Vagina (tissue), 2 donors: ENCODE data around the gene ATP6V1A. TPM values are rescaled to one million over a fixed set of nuclear protein-coding genes. Genes with fewer than 3 reads are reported as not detected.
A peak's percentile ranks its signal among the peaks of the same experiment; 100 is the strongest.

Experiments used
- DNase-seq, 2 donors: peaks; one replicate each; pipeline ENCODE4 v3.0.0-alpha.2; 2017; ENCODE audit errors: extremely low spot score in 2 of 2
- H3K27ac ChIP-seq: fragments of 200-600 bp; sonication (generic); one replicate; pipeline ENCODE4 v1.5.1; 2019
- H3K27me3 ChIP-seq: fragments of 200-600 bp; sonication (generic); one replicate; pipeline ENCODE4 v1.5.1; 2019
- H3K36me3 ChIP-seq, 2 donors: fragments of 200-600 bp; sonication (generic); one replicate each; pipeline ENCODE4 v1.5.1; 2017 to 2019
- H3K4me1 ChIP-seq: fragments of 200-600 bp; sonication (generic); one replicate; pipeline ENCODE4 v1.5.1; 2019
- H3K4me3 ChIP-seq, 2 donors: fragments of 200-600 bp; sonication (generic); 1 replicate in 1 of 2; 2 replicates in 1 of 2; pipeline ENCODE4 v1.5.1; 2016 to 2019
- H3K9me3 ChIP-seq: fragments of 200-600 bp; sonication (generic); one replicate; pipeline ENCODE4 v1.5.1; 2019
- CTCF ChIP-seq, 3 experiments: fragments of 450-650 bp in 2 of 3; fragments of 200-600 bp in 1 of 3; sonication (generic) in 1 of 3; IDR thresholded peaks; one replicate each; pipeline ENCODE4 v1.5.1; 2017 to 2019; ENCODE audit warnings: antibody characterized with exemption in 3 of 3, mild to moderate bottlenecking in 2 of 3, moderate library complexity in 2 of 3
- POLR2A ChIP-seq, 2 donors: fragments of 450-650 bp; IDR thresholded peaks; one replicate each; pipeline ENCODE4 v1.6.1; 2017; ENCODE audit warnings: antibody characterized with exemption in 2 of 2, mild to moderate bottlenecking in 2 of 2, moderate library complexity in 2 of 2
- POLR2AphosphoS5 ChIP-seq, 2 donors: sonication (generic); formaldehyde crosslinking; IDR thresholded peaks; one replicate each; pipeline ENCODE4 v1.9.0; 2017; ENCODE audit warnings: antibody characterized with exemption in 2 of 2, mild to moderate bottlenecking in 2 of 2, low read depth in 1 of 2; ENCODE audit not compliant: insufficient read depth in 1 of 2
- intact Hi-C: fragments of 100-400 bp; cut with DNase I; formaldehyde crosslinking; loops from one replicate; pipeline ENCODE4 v1.15.1; 2023
- total RNA-seq: library from RNA; depleted of rRNA; stranded (reverse); fragments of >200 nt; gene quantifications from one replicate; pipeline ENCODE4 v1.2.3, GENCODE V29; 2016

Gene ATP6V1A
- total RNA-seq, 1 donor from 2014 or later = 28.5 TPM

DNA sequence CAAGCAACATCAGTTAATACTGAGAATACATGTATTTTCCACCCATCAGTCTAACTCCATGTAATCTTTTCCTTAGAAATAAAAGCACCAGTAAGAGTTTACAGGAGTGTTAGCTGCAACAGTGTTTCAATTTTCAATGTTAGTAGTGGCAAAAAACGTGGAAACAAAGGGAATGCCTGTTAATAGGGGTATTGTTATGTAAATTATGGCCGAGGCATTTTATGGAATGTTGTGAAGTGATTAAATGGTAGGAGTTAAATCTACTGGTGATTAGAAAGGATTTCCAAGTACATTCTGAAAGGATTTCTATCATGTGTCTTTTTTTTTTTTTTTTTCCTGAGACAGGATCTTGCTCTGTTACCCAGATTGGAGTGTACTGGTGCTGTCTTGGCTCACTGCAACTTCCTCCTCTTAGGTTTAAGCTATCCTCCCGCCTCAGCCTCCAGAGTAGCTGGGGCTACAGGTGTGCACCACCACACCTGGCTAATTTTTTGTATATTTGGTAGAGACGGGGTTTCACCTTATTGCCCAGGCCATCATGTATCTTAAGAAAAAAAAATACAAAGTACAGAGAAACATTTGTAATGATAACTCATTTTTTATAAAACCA lies 6.6 kb downstream of the ATP6V1A start:
- Histone ChIP-seq H3K4me1 (peaks cover 19% of the 10 kb centered on the region), H3K36me3 (no peaks in the 10 kb centered on the region), H3K4me3 (no peak overlapping the region), H3K9me3 (no peaks in the 10 kb centered on the region), H3K27me3 (no peaks in the 10 kb centered on the region), H3K27ac (peak overlapping the region; percentile 54)
- intact Hi-C loops = no loop called here
- no peak for TF ChIP-seq POLR2A (IDR thresholded peaks at IDR 0.05)
- TF ChIP-seq CTCF (IDR thresholded peaks at IDR 0.05) = no peak
- TF ChIP-seq POLR2AphosphoS5 (IDR thresholded peaks at IDR 0.05; ENCODE audit: insufficient read depth in 1 of 2, low read depth in 1 of 2) = no peak
- DNase-seq = no peak

DNA sequence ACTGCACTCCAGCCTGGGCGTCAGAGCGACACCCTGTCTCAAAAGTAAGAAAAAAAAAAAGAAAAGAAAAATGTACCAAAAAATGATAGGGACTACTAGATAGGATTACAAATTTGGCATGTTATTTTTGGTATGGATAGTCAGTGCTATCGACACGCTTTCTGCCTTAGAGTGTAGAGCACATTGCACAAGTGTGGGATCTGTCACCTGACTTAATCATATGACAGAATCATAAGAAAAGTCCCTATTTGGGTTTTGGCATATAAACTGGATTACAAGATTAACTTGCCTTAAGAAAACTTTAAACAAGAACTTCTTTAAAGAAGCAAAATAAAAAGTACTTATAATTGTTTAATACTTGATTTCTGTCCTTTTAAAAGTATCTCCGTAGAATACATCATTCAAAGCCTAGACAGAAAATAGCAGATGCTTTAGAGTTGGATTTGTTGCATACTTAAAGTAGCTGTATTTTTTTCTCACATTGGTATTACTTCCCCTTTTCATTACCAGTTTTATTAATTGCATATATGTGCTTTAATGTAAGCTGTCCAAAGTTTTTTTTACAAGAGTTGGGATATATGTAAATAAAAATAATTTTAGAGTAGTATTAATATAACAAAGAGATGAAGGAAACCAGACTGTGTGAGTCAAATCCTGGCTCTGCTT lies 7.8 kb downstream of the ATP6V1A start:
- H3K36me3 ChIP-seq = no peaks in the 10 kb centered on the region
- intact Hi-C loops = no loop called here
- TF ChIP-seq CTCF (IDR thresholded peaks at IDR 0.05) (no peak), POLR2A (IDR thresholded peaks at IDR 0.05) (no peak), POLR2AphosphoS5 (IDR thresholded peaks at IDR 0.05; ENCODE audit: insufficient read depth in 1 of 2, low read depth in 1 of 2) (no peak)
- peak overlapping the region; percentile 54 for H3K27ac ChIP-seq
- no peak for DNase-seq
- H3K9me3 ChIP-seq = no peaks in the 10 kb centered on the region
- H3K27me3 ChIP-seq = no peaks in the 10 kb centered on the region
- peaks cover 9% of the 10 kb centered on the region for H3K4me1 ChIP-seq
- H3K4me3 ChIP-seq = no peak overlapping the region

DNA sequence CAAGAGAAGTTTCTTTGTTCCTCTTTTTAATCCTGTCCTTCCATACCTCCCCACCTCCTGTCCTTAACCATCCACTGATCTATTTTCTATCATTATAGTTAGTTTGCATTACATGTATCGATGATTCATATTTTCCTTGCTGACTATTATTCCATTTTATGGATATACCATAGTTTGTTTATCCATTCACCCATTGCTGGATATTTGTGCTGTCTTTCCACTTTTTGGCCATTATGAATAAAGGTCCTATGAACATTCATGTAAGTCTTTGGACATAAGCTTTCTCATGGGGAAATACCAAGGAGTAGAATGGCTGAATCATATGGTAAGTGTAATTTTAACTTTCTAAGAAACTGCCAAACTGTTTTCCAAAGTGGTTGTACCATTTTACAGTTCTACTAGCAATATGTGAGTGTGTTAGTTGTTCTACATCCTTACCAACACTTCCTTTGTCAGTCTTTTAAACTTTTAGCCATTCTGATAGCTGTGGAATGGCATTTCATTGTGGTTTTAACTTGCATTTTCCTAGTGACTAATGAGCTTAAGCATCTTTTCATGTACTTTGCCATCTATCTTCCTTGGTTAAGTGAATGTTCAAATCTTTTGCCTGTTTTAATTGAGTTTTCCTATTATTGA lies 11.7 kb downstream of the ATP6V1A start:
- H3K4me3 ChIP-seq = no peak overlapping the region
- no peak for DNase-seq
- peaks cover 9% of the 10 kb centered on the region for H3K4me1 ChIP-seq
- TF ChIP-seq CTCF (IDR thresholded peaks at IDR 0.05) (no peak), POLR2AphosphoS5 (IDR thresholded peaks at IDR 0.05; ENCODE audit: insufficient read depth in 1 of 2, low read depth in 1 of 2) (no peak), POLR2A (IDR thresholded peaks at IDR 0.05) (no peak)
- no peak overlapping the region for H3K27ac ChIP-seq
- no peaks in the 10 kb centered on the region for H3K9me3 ChIP-seq
- intact Hi-C loops = no loop called here
- H3K27me3 ChIP-seq = no peaks in the 10 kb centered on the region
- H3K36me3 ChIP-seq = no peaks in the 10 kb centered on the region

DNA sequence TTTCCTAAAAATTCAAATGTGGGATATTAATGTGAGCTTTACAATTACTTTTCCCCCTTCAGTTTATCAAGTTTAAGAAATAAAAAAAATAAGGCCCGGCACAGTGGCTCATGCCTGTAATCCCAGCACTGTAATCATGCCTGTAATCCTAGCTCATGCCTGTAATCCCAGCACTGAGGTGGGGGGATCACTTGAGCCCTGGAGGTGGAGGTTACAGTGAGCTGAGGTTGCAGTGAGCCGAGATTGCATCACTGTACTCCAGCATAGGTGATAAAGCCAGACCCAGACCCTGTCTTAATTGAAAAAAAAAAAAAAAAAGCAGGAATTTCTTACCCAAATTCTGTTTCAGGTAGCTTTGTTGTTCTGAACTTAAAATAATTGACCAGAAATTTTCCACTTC lies 17.9 kb downstream of the ATP6V1A start:
- no peaks in the 10 kb centered on the region for H3K27me3 ChIP-seq
- H3K27ac ChIP-seq = no peak overlapping the region
- no peaks in the 10 kb centered on the region for H3K9me3 ChIP-seq
- no peak for TF ChIP-seq POLR2AphosphoS5 (IDR thresholded peaks at IDR 0.05; ENCODE audit: insufficient read depth in 1 of 2, low read depth in 1 of 2)
- TF ChIP-seq POLR2A (IDR thresholded peaks at IDR 0.05) = no peak
- TF ChIP-seq CTCF (IDR thresholded peaks at IDR 0.05) = no peak
- H3K4me1 ChIP-seq = no peaks in the 10 kb centered on the region
- DNase-seq = no peak
- H3K36me3 ChIP-seq = no peaks in the 10 kb centered on the region
- no peak overlapping the region for H3K4me3 ChIP-seq
- intact Hi-C loops = no loop called here

- H3K36me3 ChIP-seq = no peaks in the 10 kb centered on the region
- no peak overlapping the region for H3K27ac ChIP-seq
- intact Hi-C loops = no loop called here
- TF ChIP-seq CTCF (IDR thresholded peaks at IDR 0.05) (no peak), POLR2AphosphoS5 (IDR thresholded peaks at IDR 0.05; ENCODE audit: insufficient read depth in 1 of 2, low read depth in 1 of 2) (no peak), POLR2A (IDR thresholded peaks at IDR 0.05) (no peak)
- no peak for DNase-seq
- no peaks in the 10 kb centered on the region for H3K27me3 ChIP-seq
- no peaks in the 10 kb centered on the region for H3K9me3 ChIP-seq
- H3K4me1 ChIP-seq = peaks cover 4% of the 10 kb centered on the region
- no peak overlapping the region for H3K4me3 ChIP-seq
Measured at GRCh38 chr3:113769551-113769950, 22.7 kb downstream of the ATP6V1A start.
